ENCODE results near the gene KLHL26.
A peak's percentile ranks its signal among the peaks of the same experiment; 100 is the strongest.
"Not testable (repeated sequence)": the region's sequence is repeated elsewhere in the genome, so short reads cannot be mapped to it uniquely, and the experiment has no call there.

Gene KLHL26, protein sequence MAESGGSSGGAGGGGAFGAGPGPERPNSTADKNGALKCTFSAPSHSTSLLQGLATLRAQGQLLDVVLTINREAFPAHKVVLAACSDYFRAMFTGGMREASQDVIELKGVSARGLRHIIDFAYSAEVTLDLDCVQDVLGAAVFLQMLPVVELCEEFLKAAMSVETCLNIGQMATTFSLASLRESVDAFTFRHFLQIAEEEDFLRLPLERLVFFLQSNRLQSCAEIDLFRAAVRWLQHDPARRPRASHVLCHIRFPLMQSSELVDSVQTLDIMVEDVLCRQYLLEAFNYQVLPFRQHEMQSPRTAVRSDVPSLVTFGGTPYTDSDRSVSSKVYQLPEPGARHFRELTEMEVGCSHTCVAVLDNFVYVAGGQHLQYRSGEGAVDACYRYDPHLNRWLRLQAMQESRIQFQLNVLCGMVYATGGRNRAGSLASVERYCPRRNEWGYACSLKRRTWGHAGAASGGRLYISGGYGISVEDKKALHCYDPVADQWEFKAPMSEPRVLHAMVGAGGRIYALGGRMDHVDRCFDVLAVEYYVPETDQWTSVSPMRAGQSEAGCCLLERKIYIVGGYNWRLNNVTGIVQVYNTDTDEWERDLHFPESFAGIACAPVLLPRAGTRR

GRCh38 chr19:18636969-18637629, at the start of gene KLHL26:
Gene KLHL26, plus strand, starts transcription at chr19:18637028. Its CDS starts 27 bp downstream, at chr19:18637055.
- DNase-seq (ENCODE audit: low read depth in 2 of 2), result no peak

GRCh38 chr19:18587561-18587960, 49.3 kb upstream of the KLHL26 start:
- DNase-seq (ENCODE audit: low read depth in 2 of 2), result no peak

GRCh38 chr19:18587962-18588610, 48.7 kb upstream of the KLHL26 start:
- DNase-seq (ENCODE audit: low read depth in 2 of 2), result no peak

GRCh38 chr19:18588611-18589379, 48.0 kb upstream of the KLHL26 start, which contains the start of gene REX1BD:
Gene REX1BD, plus strand, starts transcription at chr19:18588798. Its CDS starts 4 bp downstream, at chr19:18588802.
- peak; percentile 86 for DNase-seq (ENCODE audit: low read depth in 2 of 2)

DNA sequence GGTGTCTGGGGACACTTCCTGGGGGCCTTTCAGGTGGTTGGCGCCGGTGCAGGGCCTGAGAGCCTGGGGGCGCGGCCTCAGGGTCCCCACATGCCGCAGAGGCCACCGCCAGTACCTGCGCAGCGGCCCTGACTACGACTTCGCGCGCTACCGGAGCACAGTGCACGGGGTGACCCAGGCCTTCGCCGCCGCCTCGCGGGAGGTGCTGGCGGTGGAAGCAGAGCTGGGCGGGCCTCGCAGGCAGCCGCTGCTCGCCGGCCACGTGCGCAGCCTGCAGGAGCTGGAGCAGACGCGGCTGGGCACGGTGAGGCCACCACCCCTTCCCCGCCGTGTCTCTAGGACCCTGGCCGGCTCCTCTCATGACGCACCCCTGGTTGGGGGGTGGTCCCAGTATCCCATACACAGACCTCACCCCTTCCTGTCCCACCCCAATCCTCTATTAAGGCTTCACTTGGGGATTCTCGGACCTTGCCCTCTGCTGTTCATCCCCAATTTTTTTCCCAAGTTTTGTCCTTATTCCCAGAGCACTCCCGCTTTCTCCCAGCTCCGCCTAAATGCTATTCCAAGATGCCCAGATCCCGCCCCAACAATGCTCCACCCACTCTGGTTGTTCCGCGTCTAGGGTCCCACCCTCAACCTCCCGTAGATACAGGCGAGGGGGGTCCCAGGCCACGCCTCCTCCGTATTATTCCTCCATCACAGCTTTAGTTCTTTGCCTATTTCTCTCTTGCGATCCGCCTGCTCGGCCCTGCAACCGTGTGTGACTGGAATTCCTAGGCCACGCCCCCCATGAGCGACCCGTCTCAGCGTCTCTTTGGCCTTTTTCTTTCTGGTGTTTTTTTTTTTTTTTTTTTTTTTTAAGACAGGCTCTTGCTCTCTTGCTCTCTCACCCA, 47.2 kb upstream of the KLHL26 start:
- peak in 1 of 2 donors; percentile 55 for DNase-seq (ENCODE audit: low read depth in 2 of 2)

- DNase-seq (ENCODE audit: low read depth in 2 of 2), result no peak
These were observed 46.3 kb upstream of the KLHL26 start for GRCh38 chr19:18590273-18591272.

DNA sequence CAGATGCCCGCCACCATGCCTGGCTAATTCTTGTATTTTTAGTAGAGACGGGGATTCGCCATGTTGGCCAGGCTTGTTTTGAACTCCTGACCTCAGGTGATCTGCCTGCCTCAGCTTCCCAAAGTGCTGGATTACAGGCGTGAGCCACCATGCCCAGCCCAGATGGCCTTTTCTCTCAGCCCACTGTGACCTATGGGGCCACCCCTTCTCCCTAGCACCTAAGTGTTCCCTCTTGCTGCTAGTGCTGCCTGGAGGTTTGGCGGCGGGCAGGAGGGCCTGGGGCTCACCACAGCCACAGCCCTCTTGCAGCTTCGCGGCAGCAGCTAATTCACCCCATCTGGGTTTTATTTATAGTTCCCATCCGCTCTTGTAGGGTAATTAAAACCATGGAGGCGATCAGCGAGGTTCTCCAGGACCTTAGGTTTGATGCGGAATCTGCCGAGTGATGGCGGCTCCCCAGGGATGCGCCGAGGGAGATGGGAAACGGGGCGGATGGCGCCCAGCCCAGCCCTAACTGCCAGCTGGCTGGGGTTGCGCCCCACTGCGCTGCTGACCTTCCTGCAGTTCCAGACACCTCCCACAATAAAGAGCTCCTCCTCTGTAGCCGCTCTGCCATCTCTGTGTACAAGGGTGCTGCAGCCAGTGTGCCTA, 45.0 kb upstream of the KLHL26 start:
- DNase-seq (ENCODE audit: low read depth in 2 of 2), result no peak

DNA sequence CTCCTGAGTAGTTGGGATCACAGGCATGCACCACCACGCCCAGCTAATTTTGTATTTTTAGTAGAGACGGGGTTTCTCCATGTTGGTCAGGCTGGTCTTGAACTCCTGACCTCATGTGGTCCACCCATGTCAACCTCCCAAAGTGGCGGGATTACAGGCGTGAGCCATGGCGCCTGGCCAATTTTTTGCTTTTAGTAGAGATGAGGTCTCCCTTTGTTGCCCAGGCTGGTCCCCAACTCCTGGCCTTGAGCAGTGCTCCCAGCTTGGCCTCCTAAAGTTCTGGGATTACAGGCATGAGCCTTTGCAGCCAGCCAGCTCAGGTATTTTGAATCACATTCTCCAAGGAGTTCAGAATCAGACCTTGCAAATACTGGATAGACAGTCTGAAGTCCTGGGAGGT, 44.1 kb upstream of the KLHL26 start:
- DNase-seq (ENCODE audit: low read depth in 2 of 2), result not testable (repeated sequence)

GRCh38 chr19:18593367-18594095, 43.3 kb upstream of the KLHL26 start:
- no peak for DNase-seq (ENCODE audit: low read depth in 2 of 2)

DNA sequence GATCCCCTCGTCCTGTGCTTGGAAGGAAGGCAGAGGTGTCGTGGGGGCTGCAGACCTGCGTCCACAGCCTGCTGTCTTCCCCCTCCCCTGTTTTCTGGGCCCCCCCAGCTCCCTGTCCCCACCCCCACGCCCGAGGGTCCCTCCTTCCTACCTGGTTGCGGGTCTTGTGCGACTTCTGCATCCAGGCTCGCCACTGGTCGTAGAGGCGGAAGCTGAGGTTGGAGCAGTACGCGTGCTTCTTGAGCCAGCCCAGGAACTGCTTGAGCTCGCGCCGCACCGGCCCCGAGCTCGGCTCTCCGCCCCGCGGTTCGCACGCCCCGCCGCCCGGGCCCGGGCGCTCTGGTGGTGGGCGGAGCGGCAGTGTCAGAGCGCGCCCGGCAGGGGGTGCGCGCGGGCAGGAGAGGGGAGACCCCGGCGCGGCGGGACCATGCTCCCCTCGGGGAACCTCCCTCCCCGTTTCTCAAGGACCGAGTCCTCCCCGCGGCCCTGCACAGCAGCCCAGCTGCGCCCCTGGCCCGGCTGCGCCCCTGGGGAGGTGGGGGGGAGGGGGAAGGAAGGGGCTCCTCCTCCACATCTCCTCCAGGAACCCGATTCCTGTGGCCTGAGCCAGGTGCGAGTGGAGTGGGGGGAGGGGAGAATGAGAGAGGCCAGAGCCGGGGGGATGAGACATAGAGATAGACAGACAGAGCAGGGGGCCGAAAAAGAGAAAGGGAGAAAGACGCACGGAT, 42.6 kb upstream of the KLHL26 start:
- peak; percentile 51 to 57 for DNase-seq (ENCODE audit: low read depth in 2 of 2)

GRCh38 chr19:18594824-18595373, 41.9 kb upstream of the KLHL26 start:
- no peak for DNase-seq (ENCODE audit: low read depth in 2 of 2)

- no peak for DNase-seq (ENCODE audit: low read depth in 2 of 2)
These were observed 41.4 kb upstream of the KLHL26 start for GRCh38 chr19:18595475-18595874.

DNA sequence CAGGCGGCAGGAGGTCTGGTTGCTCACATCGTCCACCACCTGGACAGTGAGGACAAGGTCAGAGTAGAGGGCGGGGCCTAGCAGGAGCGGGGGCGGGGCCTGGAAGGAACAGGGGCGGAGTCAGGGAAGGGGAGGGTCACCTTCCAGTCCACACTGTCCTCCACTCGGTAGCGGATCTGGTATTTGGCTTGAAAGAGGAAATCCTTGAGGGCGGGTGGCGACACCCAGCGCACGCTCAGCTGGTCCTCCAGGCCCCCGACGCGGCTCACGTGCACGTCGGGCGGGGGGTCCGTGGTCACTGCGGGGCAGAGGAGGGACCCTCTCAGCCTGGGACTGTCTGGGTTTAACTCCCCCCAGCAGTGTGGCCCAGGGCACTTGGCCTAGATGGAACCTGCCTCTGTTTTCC, 40.1 kb upstream of the KLHL26 start:
- no peak for DNase-seq (ENCODE audit: low read depth in 2 of 2)

GRCh38 chr19:18597809-18598660, 38.8 kb upstream of the KLHL26 start:
- DNase-seq (ENCODE audit: low read depth in 2 of 2), result no peak

GRCh38 chr19:18599485-18599884, 37.3 kb upstream of the KLHL26 start:
- no peak for DNase-seq (ENCODE audit: low read depth in 2 of 2)

Data from stimulated activated CD8-positive, alpha-beta memory T cell treated with anti-CD3 and anti-CD28 coated beads, Interleukin-15, amount 100 ng/mL, for 4 hours (primary cell).